Esophagus muscularis mucosa (tissue), 4 donors: Measurements from ENCODE around the gene XIRP2. TPM values are rescaled to one million over a fixed set of nuclear protein-coding genes. Genes with fewer than 3 reads are reported as not detected.

Experiments used
- DNase-seq: peaks from one replicate; pipeline ENCODE4 v3.0.0-alpha.2; 2017; ENCODE audit errors: extremely low spot score
- H3K27ac ChIP-seq, 4 donors: fragments of 200-600 bp; sonication (generic); replicated peaks in 1 of 4; 1 replicate in 3 of 4; 2 replicates in 1 of 4; pipeline ENCODE4 v1.5.1; 2016 to 2019; ENCODE audit warnings: mild to moderate bottlenecking in 1 of 4
- H3K27me3 ChIP-seq, 4 donors: fragments of 200-600 bp; sonication (generic); one replicate each; pipeline versions ENCODE4 v1.5.1 to v1.6.0; 2016 to 2019
- H3K36me3 ChIP-seq, 4 donors: fragments of 200-600 bp; sonication (generic); one replicate each; pipeline ENCODE4 v1.5.1; 2016 to 2019
- H3K4me1 ChIP-seq, 4 donors: fragments of 200-600 bp; sonication (generic); one replicate each; pipeline ENCODE4 v1.5.1; 2016 to 2019
- H3K4me3 ChIP-seq, 4 donors: fragments of 200-600 bp; sonication (generic); 1 replicate in 2 of 4; 2 replicates in 2 of 4; pipeline ENCODE4 v1.5.1; 2016 to 2019; ENCODE audit warnings: mild to moderate bottlenecking in 4 of 4, moderate library complexity in 1 of 4
- H3K9me3 ChIP-seq, 4 donors: fragments of 200-600 bp; sonication (generic); 1 replicate in 3 of 4; 2 replicates in 1 of 4; pipeline ENCODE4 v1.5.1; 2016 to 2019
- EP300 ChIP-seq: sonication (generic); formaldehyde crosslinking; IDR thresholded peaks from one replicate; pipeline ENCODE4 v1.6.1; 2017; ENCODE audit warnings: antibody characterized with exemption
- POLR2A ChIP-seq: fragments of 450-650 bp; IDR thresholded peaks from one replicate; pipeline ENCODE4 v1.6.1; 2017; ENCODE audit warnings: antibody characterized with exemption, moderate library complexity, mild to moderate bottlenecking, low read depth
- POLR2AphosphoS5 ChIP-seq, 2 donors: sonication (generic); formaldehyde crosslinking; IDR thresholded peaks; one replicate each; pipeline ENCODE4 v1.6.1; 2017; ENCODE audit warnings: antibody characterized with exemption in 2 of 2
- WGBS: methylation state at CpG from one replicate; pipeline ENCODE4 v1.1.5; 2018; 5-methylcytosine and 5-hydroxymethylcytosine counted together
- intact Hi-C: fragments of 100-400 bp; cut with DNase I; formaldehyde crosslinking; loops from one replicate; pipeline ENCODE4 v1.15.1; 2023
- total RNA-seq, 4 donors: library from RNA; depleted of rRNA; stranded (reverse); fragments of >200 nt; gene quantifications; one replicate each; pipeline versions ENCODE4 v1.1.0 to v1.2.1, GENCODE V29; 2016
- TF ChIP-seq, protein P1 (sequence below), 3 experiments: fragments of 200-600 bp in 2 of 3; fragments of 450-650 bp in 1 of 3; sonication (generic) in 2 of 3; IDR thresholded peaks; one replicate each; pipeline ENCODE4 v1.5.1; 2017 to 2019; ENCODE audit warnings: antibody characterized with exemption in 3 of 3, mild to moderate bottlenecking in 2 of 3, moderate library complexity in 1 of 3

The XIRP2 gene
- total RNA-seq, 4 donors from 2014 or later = 0.06 TPM; not detected in 3

DNA sequence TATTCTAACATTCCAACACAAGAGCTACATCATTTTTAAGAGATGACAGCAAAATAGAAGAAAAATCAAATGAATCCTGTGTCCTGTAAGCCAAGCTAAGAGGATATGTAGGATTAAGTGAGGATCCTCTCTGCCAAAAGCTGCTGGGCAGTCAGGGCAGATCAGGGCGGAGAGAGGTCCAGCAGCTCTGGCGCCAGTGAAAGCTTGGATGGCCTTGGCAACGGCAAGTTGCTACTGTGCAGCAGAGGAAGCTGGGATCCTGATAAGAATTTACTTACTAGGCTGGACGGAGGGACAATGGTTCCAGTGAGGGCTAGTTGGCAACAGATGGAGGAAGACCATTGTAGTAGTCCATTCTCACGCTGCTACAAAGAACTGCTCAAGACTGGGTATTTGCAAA, 391.5 kb downstream of the XIRP2 start:
- TF ChIP-seq, protein P1, sequence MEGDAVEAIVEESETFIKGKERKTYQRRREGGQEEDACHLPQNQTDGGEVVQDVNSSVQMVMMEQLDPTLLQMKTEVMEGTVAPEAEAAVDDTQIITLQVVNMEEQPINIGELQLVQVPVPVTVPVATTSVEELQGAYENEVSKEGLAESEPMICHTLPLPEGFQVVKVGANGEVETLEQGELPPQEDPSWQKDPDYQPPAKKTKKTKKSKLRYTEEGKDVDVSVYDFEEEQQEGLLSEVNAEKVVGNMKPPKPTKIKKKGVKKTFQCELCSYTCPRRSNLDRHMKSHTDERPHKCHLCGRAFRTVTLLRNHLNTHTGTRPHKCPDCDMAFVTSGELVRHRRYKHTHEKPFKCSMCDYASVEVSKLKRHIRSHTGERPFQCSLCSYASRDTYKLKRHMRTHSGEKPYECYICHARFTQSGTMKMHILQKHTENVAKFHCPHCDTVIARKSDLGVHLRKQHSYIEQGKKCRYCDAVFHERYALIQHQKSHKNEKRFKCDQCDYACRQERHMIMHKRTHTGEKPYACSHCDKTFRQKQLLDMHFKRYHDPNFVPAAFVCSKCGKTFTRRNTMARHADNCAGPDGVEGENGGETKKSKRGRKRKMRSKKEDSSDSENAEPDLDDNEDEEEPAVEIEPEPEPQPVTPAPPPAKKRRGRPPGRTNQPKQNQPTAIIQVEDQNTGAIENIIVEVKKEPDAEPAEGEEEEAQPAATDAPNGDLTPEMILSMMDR (IDR thresholded peaks at IDR 0.05) = no peak
- TF ChIP-seq EP300 (no peak), POLR2AphosphoS5 (IDR thresholded peaks at IDR 0.05) (no peak), POLR2A (no peak)
- intact Hi-C loops = no loop called here
- WGBS = 70% methylated on average over 5 of the region's 5 CpGs
- no peak for DNase-seq
- no peak overlapping the region for H3K27ac ChIP-seq
- H3K9me3 ChIP-seq = no peaks in the 10 kb centered on the region
- no peaks in the 10 kb centered on the region for H3K36me3 ChIP-seq
- H3K4me3 ChIP-seq = no peak overlapping the region
- H3K4me1 ChIP-seq = no peaks in the 10 kb centered on the region
- H3K27me3 ChIP-seq = peaks cover 0 to 6% (median 0%) of the 10 kb centered on the region in 4 donors

DNA sequence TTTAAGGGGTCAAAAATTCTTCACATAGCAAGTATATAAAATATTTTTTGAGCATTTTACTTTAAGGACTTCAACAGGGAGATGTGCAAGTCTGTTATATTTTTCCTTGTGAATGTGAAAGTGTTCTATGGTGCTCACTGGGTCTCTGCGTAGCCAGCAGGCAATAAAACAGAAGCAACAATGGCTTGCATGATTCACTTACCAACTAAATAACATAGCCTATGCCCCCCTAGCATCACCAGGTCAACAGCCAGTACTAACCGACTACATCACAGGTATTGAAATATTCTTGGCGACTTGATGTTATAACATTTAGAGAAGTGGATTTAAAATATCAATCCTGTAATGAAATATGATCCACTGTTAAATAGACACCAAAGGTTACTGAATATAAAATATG, 398.9 kb downstream of the XIRP2 start:
- Histone ChIP-seq H3K27ac (no peak overlapping the region), H3K4me3 (no peak overlapping the region), H3K9me3 (no peaks in the 10 kb centered on the region), H3K27me3 (peaks cover 0 to 14% (median 0%) of the 10 kb centered on the region in 4 donors), H3K36me3 (no peaks in the 10 kb centered on the region), H3K4me1 (peaks cover 3% of the 10 kb centered on the region in 4 donors)
- WGBS = 86% methylated on average over 3 of the region's 3 CpGs
- no peak for DNase-seq
- TF ChIP-seq EP300 = no peak
- no peak for TF ChIP-seq POLR2AphosphoS5 (IDR thresholded peaks at IDR 0.05)
- TF ChIP-seq POLR2A = no peak
- TF ChIP-seq, protein P1 (IDR thresholded peaks at IDR 0.05) = no peak
- intact Hi-C loops = no loop called here

DNA sequence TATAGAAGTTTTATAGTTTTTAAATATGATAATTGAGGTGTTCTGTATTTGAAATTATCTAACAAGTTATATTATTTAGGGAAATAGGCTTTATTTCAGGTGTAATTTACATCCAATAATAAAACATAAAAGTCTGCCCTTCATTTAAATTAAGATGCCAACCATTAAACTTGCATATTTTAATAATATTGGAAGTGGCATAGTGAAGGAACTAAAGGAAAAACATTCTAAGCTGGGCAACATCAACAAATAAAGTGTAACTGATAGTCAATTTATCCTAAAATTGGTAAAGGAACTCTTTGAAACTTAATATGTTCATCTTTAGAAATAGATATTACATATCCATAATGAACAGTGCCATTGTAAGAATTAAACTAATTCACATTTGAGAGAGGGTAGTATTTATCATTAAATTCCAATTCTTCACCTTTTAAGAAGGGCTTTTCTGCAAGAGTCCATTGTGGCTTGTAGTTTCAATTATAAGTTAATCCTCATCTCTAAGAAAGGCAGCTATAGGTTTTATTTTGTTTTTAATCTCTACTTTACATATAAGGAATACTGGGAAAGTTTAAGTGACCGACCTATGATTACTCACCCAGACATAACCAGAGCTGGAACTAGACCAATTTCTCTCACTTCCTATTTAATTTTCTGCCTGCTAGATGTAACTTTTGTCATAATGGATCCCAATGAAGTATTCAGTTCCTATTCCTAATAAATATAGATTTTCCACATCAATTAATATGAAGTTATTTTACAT, 401.6 kb downstream of the XIRP2 start:
- peaks cover 0 to 31% (median 8%) of the 10 kb centered on the region in 4 donors for H3K27me3 ChIP-seq
- intact Hi-C loops = loop anchor here (10.0 kb wide), 1 partner anchor 955 kb away; the partner anchor contains the start of gene STK39
- no peak overlapping the region for H3K4me3 ChIP-seq
- H3K27ac ChIP-seq = no peak overlapping the region
- peaks cover 19 to 26% (median 23%) of the 10 kb centered on the region in 4 donors for H3K4me1 ChIP-seq
- no peaks in the 10 kb centered on the region for H3K9me3 ChIP-seq
- no peaks in the 10 kb centered on the region for H3K36me3 ChIP-seq
- no peak for TF ChIP-seq EP300
- no peak for TF ChIP-seq POLR2AphosphoS5 (IDR thresholded peaks at IDR 0.05)
- TF ChIP-seq, protein P1 (IDR thresholded peaks at IDR 0.05) = no peak
- TF ChIP-seq POLR2A = no peak
- whole genome bisulfite sequencing = 59% methylated on average over 1 of the region's 1 CpG
- DNase-seq = no peak

DNA sequence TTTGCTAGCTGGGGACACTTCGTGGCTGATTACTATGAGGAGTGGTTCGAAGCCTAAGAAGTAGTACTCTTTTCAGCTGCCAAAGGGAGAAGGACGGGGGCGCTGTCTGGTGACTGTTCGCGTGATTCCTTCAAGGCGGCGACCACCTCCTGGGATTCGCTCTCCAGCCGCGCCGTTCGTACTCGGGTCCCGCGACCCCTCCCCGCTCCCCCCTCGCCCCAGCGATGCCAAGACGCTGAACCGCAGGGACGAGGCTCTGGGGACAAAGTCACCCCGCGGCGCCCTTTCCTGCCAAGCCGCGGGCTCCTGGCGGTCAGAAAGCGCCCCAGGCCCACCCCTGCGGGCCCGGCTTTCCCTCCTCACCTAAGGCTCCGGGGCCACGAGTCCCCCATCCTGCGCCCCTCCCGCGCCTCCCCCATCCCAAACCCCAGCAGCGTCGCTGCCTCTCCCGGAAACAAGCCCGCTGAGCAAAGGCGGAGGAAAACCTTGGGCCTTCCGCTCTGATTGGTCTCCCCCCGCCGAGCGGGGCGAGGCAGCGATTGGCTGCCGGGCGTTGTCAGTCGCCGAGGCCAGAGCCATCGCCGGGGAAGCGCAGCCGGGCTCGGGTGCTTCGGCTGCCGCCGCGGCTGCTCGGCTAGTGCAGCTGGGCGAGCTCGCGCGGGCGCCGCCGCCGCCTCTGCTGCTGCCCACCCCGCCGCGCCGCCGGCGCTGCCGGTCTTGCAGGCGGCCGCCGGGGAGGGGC, 404.3 kb downstream of the XIRP2 start, which contains the start of gene B3GALT1:
Gene B3GALT1, plus strand, starts transcription at position 572 of the 742 bp plus-strand sequence.
- H3K36me3 ChIP-seq = no peaks in the 10 kb centered on the region
- H3K4me3 ChIP-seq = peak within 1 kb of the TSS; percentile 70 to 91 (median 82)
- WGBS = 3% methylated on average over 21 of the region's 79 CpGs
- H3K9me3 ChIP-seq = no peaks in the 10 kb centered on the region
- peak within 1 kb of the TSS; percentile 79 to 86 (median 84) for H3K27ac ChIP-seq
- H3K4me1 ChIP-seq = peaks cover 20 to 29% (median 25%) of the 10 kb centered on the region in 4 donors
- intact Hi-C loops = loop anchor here (10.0 kb wide), 1 partner anchor 952 kb away; the partner anchor contains the start of gene STK39
- no peak for TF ChIP-seq POLR2A
- TF ChIP-seq, protein P1 (IDR thresholded peaks at IDR 0.05) = peak in 2 of 3 experiments; percentile 23 to 24
- TF ChIP-seq POLR2AphosphoS5 (IDR thresholded peaks at IDR 0.05) = peak; percentile 59 to 67
- no peak for TF ChIP-seq EP300
- no peak for DNase-seq
- H3K27me3 ChIP-seq = peaks cover 0 to 58% (median 18%) of the 10 kb centered on the region in 4 donors
